Keratinocyte (primary cell): Measurements from ENCODE around the gene CTSK. TPM values are rescaled to one million over a fixed set of nuclear protein-coding genes. Genes with fewer than 3 reads are reported as not detected.

ENCODE experiments used
- DNase-seq: peaks from one replicate; pipeline ENCODE4 v3.0.0-alpha.2; 2011; ENCODE audit warnings: low read depth, missing footprints, low spot score
- FAIRE-seq: peaks from 2 replicates; lab custom pipeline; 2011; peaks lifted over from hg19 to GRCh38; lab: Jason Lieb, UNC
- H2AFZ ChIP-seq: 2 replicates; pipeline ENCODE4 v1.6.0; 2012; ENCODE audit warnings: low read length, control low read depth, inconsistent platforms; ENCODE audit not compliant: control insufficient read depth
- H3K27ac ChIP-seq: 2 replicates; pipeline ENCODE4 v1.5.1; 2011; ENCODE audit warnings: low read length; ENCODE audit not compliant: control insufficient read depth, insufficient read depth
- H3K27me3 ChIP-seq: 3 replicates; pipeline ENCODE4 v1.6.0; 2011; ENCODE audit warnings: low read length; ENCODE audit not compliant: control insufficient read depth, insufficient read depth; ENCODE audit errors: extremely low read depth
- H3K36me3 ChIP-seq, 2 experiments: 2 replicates in 1 of 2; 3 replicates in 1 of 2; pipeline ENCODE4 v1.5.1; 2011; ENCODE audit warnings: low read length in 2 of 2, mild to moderate bottlenecking in 1 of 2; ENCODE audit not compliant: control insufficient read depth in 2 of 2, insufficient read depth in 2 of 2; ENCODE audit errors: extremely low read depth in 1 of 2
- H3K4me1 ChIP-seq: 3 replicates; pipeline ENCODE4 v1.5.1; 2011; ENCODE audit warnings: low read length; ENCODE audit not compliant: control insufficient read depth, insufficient read depth; ENCODE audit errors: extremely low read depth
- H3K4me2 ChIP-seq: 3 replicates; pipeline ENCODE4 v1.6.0; 2011; ENCODE audit warnings: low read depth, low read length; ENCODE audit not compliant: control insufficient read depth, insufficient read depth; ENCODE audit errors: extremely low read depth
- H3K4me3 ChIP-seq, 3 experiments: fragments of 200-600 bp in 1 of 3; sonication (generic) in 1 of 3; 2 replicates in 2 of 3; 3 replicates in 1 of 3; pipeline ENCODE4 v1.5.1; 2011 to 2016; ENCODE audit warnings: low read length in 3 of 3, mild to moderate bottlenecking in 3 of 3, control low read depth in 2 of 3, inconsistent platforms in 1 of 3, low read depth in 1 of 3, mixed read lengths in 1 of 3, mixed run types in 1 of 3, moderate library complexity in 1 of 3; ENCODE audit not compliant: control insufficient read depth in 2 of 3, insufficient read depth in 2 of 3; ENCODE audit errors: extremely low read depth in 1 of 3
- H3K79me2 ChIP-seq: 2 replicates; pipeline ENCODE4 v1.6.0; 2012; ENCODE audit warnings: low read length; ENCODE audit not compliant: control insufficient read depth, insufficient read depth
- H3K9ac ChIP-seq: 3 replicates; pipeline ENCODE4 v1.6.0; 2011; ENCODE audit warnings: low read length; ENCODE audit not compliant: control insufficient read depth, insufficient read depth; ENCODE audit errors: extremely low read depth
- H3K9me1 ChIP-seq: 3 replicates; pipeline ENCODE4 v1.6.0; 2011; ENCODE audit warnings: low read length; ENCODE audit not compliant: control insufficient read depth, insufficient read depth; ENCODE audit errors: extremely low read depth
- H3K9me3 ChIP-seq: 2 replicates; pipeline ENCODE4 v1.5.1; 2012; ENCODE audit warnings: low read depth, low read length; ENCODE audit not compliant: control insufficient read depth
- H4K20me1 ChIP-seq: 3 replicates; pipeline ENCODE4 v1.6.0; 2011; ENCODE audit warnings: low read length; ENCODE audit not compliant: control insufficient read depth, insufficient read depth; ENCODE audit errors: extremely low read depth
- EZH2 ChIP-seq: IDR thresholded peaks from one replicate; pipeline ENCODE4 v1.6.1; 2012; ENCODE audit warnings: inconsistent platforms, mild to moderate bottlenecking, low read length, moderate library complexity
- dilution Hi-C: fragments of 300-500 bp; cut with MboI; formaldehyde crosslinking; loops from one replicate; pipeline ENCODE4 v1.7.0; 2020; ENCODE audit warnings: low sequenced_read_pairs; ENCODE audit not compliant: extremely low pct_ligation_motif_present
- polyA plus RNA-seq, 5 experiments: library from polyadenylated mRNA; depleted of rRNA in 3 of 5; stranded (reverse) in 3 of 5; stranded (forward) in 1 of 5; unstranded in 1 of 5; fragments of >200 nt; gene quantifications; 1 replicate in 1 of 5; 2 replicates in 3 of 5; 3 replicates in 1 of 5; pipeline versions ENCODE4 v1.2.1 to v1.2.3, GENCODE V29; 2011 to 2012; ENCODE audit warnings: missing spikeins in 2 of 5, low read depth in 1 of 5, low replicate concordance in 1 of 5
- TF ChIP-seq, protein P1 (sequence below), 3 experiments: IDR thresholded peaks in 1 of 3; conservative IDR thresholded peaks in 1 of 3; optimal IDR thresholded peaks in 1 of 3; 2 replicates in 2 of 3; 3 replicates in 1 of 3; pipeline versions ENCODE3 to v1.5.1; 2011; ENCODE audit warnings: low read length in 3 of 3, mild to moderate bottlenecking in 3 of 3, moderate library complexity in 2 of 3, control low read depth in 1 of 3, inconsistent platforms in 1 of 3; ENCODE audit not compliant: insufficient read depth in 2 of 3; ENCODE audit errors: extremely low read depth in 1 of 3

Gene CTSK
- polyA plus RNA-seq, 1 donor (not counting 4 experiments of a cell fraction or from before 2014, with no cell fraction given) = 40.5 TPM

DNA sequence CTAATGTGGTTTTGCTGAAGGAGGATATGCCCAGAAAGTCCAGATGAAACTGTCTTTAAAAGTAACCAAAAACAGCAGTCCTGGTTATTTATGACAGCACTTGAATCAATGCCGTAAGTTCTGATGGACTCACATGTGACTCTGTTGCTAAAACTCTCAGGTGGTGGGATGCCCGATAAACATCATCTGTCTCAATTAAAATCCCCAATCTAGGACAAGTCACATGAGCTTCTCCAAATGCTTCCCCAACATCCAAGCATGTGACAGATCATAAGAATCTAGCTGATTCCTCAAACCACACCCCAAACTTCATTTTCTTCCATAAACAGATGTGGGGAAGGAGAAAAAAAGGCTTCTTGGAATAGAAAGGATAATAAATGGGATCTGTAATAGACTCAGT is 786 bp upstream of the CTSK start:
- Histone ChIP-seq H3K4me1 (peaks cover 29% of the 10 kb centered on the region), H3K27me3 (no peaks in the 10 kb centered on the region), H4K20me1 (no peaks in the 10 kb centered on the region), H3K4me2 (peak overlapping the region; percentile 40), H2AFZ (no peak overlapping the region), H3K79me2 (no peaks in the 10 kb centered on the region), H3K4me3 (no peak overlapping the region), H3K27ac (no peak overlapping the region), H3K36me3 (peaks cover 6 to 20% of the 10 kb centered on the region in 2 experiments), H3K9me1 (no peaks in the 10 kb centered on the region), H3K9me3 (no peaks in the 10 kb centered on the region), H3K9ac (no peak overlapping the region)
- dilution Hi-C loops = loop anchor here (25.0 kb wide), 1 partner anchor 172 kb away; the partner anchor contains the start of gene ENSA
- DNase-seq (no peak), FAIRE-seq (peak; percentile 20)
- TF ChIP-seq, protein P1, sequence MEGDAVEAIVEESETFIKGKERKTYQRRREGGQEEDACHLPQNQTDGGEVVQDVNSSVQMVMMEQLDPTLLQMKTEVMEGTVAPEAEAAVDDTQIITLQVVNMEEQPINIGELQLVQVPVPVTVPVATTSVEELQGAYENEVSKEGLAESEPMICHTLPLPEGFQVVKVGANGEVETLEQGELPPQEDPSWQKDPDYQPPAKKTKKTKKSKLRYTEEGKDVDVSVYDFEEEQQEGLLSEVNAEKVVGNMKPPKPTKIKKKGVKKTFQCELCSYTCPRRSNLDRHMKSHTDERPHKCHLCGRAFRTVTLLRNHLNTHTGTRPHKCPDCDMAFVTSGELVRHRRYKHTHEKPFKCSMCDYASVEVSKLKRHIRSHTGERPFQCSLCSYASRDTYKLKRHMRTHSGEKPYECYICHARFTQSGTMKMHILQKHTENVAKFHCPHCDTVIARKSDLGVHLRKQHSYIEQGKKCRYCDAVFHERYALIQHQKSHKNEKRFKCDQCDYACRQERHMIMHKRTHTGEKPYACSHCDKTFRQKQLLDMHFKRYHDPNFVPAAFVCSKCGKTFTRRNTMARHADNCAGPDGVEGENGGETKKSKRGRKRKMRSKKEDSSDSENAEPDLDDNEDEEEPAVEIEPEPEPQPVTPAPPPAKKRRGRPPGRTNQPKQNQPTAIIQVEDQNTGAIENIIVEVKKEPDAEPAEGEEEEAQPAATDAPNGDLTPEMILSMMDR (optimal IDR thresholded peaks at IDR 0.05 in 1 of 3, IDR thresholded peaks at IDR 0.05 in 1 of 3, conservative IDR thresholded peaks at IDR 0.05 in 1 of 3; ENCODE audit: extremely low read depth in 1 of 3, insufficient read depth in 2 of 3, low read length in 3 of 3) = no peak
- TF ChIP-seq EZH2 = no peak

DNA sequence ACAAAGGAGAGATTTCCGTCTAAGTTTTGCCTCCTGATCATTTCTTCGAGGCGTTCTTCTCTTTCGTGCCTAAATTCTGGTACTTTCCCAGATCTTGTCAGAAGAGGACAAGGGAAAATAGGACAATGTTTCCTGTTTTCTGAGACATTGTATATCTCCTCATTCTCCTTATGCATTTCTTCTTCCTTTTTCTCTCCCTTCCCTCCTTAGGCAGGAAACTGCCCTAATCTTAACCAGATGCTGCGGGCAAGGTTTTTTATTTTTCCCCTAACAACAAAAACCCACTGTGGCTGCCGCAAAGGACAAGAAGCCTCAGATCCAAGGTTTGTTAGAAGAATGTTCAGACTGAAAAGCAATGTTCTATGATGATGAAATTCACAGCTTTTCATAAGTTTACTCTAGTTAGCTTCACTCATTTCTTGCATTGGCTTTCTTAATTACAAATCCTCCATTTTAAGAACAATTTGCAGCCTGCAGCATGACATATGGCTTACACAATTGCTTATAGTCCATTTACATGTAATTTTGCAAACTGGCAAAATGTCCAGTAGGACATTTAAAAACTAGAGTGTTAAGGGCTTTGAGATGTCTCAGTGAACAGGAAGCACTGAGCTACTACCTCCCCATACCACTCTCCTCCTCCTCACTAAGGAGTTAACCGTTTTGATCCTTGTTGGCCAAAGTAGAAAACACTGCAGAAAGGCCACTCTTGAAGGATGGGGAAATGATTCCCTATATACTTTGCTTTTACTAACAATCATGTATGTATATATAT is 624 bp downstream of the CTSK start:
- dilution Hi-C loops = loop anchor here (25.0 kb wide), 1 partner anchor 170 kb away; the partner anchor contains the start of gene ENSA
- DNase-seq (no peak), FAIRE-seq (no peak)
- no peak overlapping the region for H3K9ac ChIP-seq
- TF ChIP-seq, protein P1 (optimal IDR thresholded peaks at IDR 0.05 in 1 of 3, IDR thresholded peaks at IDR 0.05 in 1 of 3, conservative IDR thresholded peaks at IDR 0.05 in 1 of 3; ENCODE audit: extremely low read depth in 1 of 3, insufficient read depth in 2 of 3, low read length in 3 of 3) = no peak
- no peak for TF ChIP-seq EZH2
- no peaks in the 10 kb centered on the region for H3K27me3 ChIP-seq
- H3K4me3 ChIP-seq = no peak overlapping the region
- peaks cover 23% of the 10 kb centered on the region for H3K4me1 ChIP-seq
- no peaks in the 10 kb centered on the region for H4K20me1 ChIP-seq
- no peaks in the 10 kb centered on the region for H3K79me2 ChIP-seq
- H3K4me2 ChIP-seq = peak overlapping the region; percentile 35
- no peaks in the 10 kb centered on the region for H3K9me1 ChIP-seq
- peaks cover 5 to 12% of the 10 kb centered on the region in 2 experiments for H3K36me3 ChIP-seq
- no peak overlapping the region for H3K27ac ChIP-seq
- no peak overlapping the region for H2AFZ ChIP-seq
- no peaks in the 10 kb centered on the region for H3K9me3 ChIP-seq
